Bronchial smooth muscle cell (primary cell): ENCODE data around the gene TBX2. TPM values are rescaled to one million over a fixed set of nuclear protein-coding genes. Genes with fewer than 3 reads are reported as not detected.

Source experiments
- total RNA-seq: library from RNA; depleted of rRNA; stranded (reverse); fragments of >200 nt; gene quantifications from 2 replicates; pipeline ENCODE4 v1.2.1, GENCODE V29; 2014

The TBX2 gene
- 26.5 and 31.3 TPM in 2 replicates for total RNA-seq

DNA sequence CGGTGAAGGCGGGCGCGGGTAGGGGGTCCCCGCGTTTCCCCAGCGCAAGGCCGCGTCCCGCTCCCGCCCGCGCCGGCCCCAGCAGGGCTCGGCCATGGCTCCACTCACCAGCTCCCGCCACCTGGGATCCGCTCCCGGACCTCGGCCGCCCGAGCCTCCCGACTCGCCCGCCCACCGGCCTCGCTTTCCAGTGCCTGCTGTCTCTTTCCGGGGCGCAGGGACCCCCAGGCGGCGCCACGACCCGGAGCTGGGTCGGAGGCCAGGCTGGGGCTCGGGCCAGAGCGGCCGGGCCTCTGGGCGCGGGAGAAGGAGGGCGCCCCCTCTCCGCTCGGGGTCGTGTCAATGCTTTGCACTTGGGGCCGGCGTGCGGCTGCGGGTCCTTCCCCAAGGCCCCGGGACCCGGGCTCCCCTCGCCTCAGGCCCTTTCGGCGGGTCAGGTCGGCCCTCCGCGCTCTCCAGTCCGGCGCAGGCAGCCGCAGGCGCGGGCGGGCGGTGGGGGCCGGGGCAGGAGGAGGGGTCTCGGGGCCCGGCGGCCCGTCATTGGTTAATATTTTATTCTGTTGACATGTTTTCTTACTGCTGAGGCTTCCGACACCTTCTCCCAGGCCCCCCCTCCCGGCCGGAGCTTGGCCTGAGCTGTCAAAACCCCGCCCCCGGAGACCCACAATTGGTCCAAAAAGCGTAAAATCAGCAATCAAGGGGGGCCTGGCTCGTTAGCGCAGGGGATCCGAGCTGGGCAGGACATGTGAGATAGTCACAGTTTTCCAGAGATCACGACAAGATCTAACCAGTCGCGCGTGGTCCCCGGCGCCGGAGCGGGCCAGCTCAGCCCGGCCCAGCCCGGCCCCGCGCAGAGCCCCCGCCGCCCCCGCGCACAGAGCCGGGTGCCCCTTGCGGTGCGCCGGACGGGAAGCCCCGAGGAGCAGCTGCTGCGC, at the start of gene TBX2:
TSS of gene TBX2 (plus strand) at position 713 of the 935 bp plus-strand sequence. CDS start 334 bp downstream, outside the sequence.

GRCh38 chr17:61452301-61453290, 53.0 kb downstream of the TBX2 start, which contains the start of gene TBX4:
Gene TBX4 (plus strand): TSS chr17:61452422. CDS start chr17:61456491, 4,069 bp downstream.

Other genes starting within 250 kb of the TBX2 start
- 0.09 and 0.16 TPM in 2 replicates for gene TBX4, start 52.6 kb downstream of the TBX2 start, total RNA-seq
- gene NACA2, start 191.4 kb downstream of the TBX2 start, total RNA-seq: not detected in 2 replicates